B cell (primary cell): ENCODE measurements around the gene SLC30A3.

Source experiments
- EZH2 ChIP-seq: IDR thresholded peaks from 2 replicates; pipeline ENCODE4 v1.6.1; 2012; ENCODE audit warnings: borderline replicate concordance, low read depth, mild to moderate bottlenecking, moderate library complexity, low read length; ENCODE audit not compliant: insufficient read depth, poor library complexity, severe bottlenecking
- TF ChIP-seq, protein P1 (sequence below): fragments of 200-600 bp; IDR thresholded peaks from one replicate; pipeline ENCODE4 v1.8.0; 2022; ENCODE audit warnings: antibody characterized with exemption, mild to moderate bottlenecking

DNA sequence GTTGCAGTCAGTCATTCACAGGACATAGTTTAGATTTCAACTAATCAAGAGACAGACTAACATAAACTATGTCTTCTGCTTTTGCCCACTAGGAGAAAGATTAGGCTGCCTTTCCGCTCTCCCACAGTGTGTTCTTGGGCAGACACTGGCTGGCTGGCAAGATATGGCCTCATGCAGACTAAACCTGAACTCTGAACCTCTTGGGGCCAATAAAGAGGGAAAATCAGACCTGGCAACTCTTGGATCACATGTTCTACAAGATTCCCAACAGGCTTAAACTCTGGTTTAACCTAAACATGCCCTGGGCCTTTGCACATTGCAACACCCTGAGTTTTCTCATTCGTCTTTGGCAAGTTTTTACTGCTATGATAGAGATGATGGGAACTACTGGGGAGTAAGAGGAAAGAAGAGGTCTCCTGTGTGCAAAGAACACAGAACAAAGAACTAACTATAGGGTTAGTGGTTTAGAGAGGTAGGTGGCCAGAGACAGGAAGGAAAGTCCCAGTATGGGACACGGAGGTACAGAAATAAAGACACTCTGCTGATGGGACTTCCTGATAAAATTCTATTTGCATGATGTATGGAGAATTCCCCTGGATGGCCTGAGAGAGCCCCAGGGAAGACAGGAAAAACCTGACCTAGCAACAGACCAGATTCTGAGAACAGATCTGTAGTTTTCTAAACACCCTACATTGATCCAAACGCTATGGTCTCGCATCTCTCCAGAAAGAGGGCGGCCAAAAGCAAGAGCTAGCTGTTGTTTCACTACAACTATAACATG, 53.0 kb downstream of the SLC30A3 start:
- TF ChIP-seq, protein P1, sequence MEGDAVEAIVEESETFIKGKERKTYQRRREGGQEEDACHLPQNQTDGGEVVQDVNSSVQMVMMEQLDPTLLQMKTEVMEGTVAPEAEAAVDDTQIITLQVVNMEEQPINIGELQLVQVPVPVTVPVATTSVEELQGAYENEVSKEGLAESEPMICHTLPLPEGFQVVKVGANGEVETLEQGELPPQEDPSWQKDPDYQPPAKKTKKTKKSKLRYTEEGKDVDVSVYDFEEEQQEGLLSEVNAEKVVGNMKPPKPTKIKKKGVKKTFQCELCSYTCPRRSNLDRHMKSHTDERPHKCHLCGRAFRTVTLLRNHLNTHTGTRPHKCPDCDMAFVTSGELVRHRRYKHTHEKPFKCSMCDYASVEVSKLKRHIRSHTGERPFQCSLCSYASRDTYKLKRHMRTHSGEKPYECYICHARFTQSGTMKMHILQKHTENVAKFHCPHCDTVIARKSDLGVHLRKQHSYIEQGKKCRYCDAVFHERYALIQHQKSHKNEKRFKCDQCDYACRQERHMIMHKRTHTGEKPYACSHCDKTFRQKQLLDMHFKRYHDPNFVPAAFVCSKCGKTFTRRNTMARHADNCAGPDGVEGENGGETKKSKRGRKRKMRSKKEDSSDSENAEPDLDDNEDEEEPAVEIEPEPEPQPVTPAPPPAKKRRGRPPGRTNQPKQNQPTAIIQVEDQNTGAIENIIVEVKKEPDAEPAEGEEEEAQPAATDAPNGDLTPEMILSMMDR = no peak
- no peak for TF ChIP-seq EZH2
